Body of pancreas (tissue), 4 donors: ENCODE measurements around the gene TMEM178B. TPM values are rescaled to one million over a fixed set of nuclear protein-coding genes. Genes with fewer than 3 reads are reported as not detected.

Source experiments
- ATAC-seq: fragments of 150-250 bp; one replicate; pipeline ENCODE4 v1.9.1; 2016
- DNase-seq, 4 donors: peaks; one replicate each; pipeline ENCODE4 v3.0.0-alpha.2; 2019
- H3K27ac ChIP-seq, 4 donors: fragments of 200-600 bp; sonication (generic); 1 replicate in 3 of 4; 2 replicates in 1 of 4; pipeline versions ENCODE4 v1.5.1 to v1.6.1; 2016 to 2019; ENCODE audit warnings: mild to moderate bottlenecking in 1 of 4, mixed read lengths in 1 of 4, moderate library complexity in 1 of 4
- H3K27me3 ChIP-seq, 2 donors: fragments of 200-600 bp; sonication (generic); one replicate each; pipeline ENCODE4 v1.6.0; 2016; ENCODE audit warnings: mild to moderate bottlenecking in 1 of 2
- H3K36me3 ChIP-seq, 2 donors: fragments of 200-600 bp; sonication (generic); replicated peaks in 1 of 2; 2 replicates each; pipeline ENCODE4 v1.5.1; 2016; ENCODE audit warnings: low read depth in 2 of 2; ENCODE audit not compliant: insufficient read depth in 1 of 2
- H3K4me1 ChIP-seq: fragments of 200-600 bp; sonication (generic); one replicate; pipeline ENCODE4 v1.6.0; 2016
- H3K4me3 ChIP-seq, 2 donors: fragments of 200-600 bp; sonication (generic); 1 replicate in 1 of 2; 2 replicates in 1 of 2; pipeline ENCODE4 v1.5.1; 2016 to 2019
- H3K9me3 ChIP-seq, 3 donors: fragments of 200-600 bp; sonication (generic); 1 replicate in 2 of 3; 2 replicates in 1 of 3; pipeline ENCODE4 v1.5.1; 2016
- POLR2A ChIP-seq, 3 donors: fragments of 450-650 bp; IDR thresholded peaks; one replicate each; pipeline ENCODE4 v1.6.1; 2016; ENCODE audit warnings: antibody characterized with exemption in 3 of 3, mild to moderate bottlenecking in 2 of 3
- WGBS, 2 donors: methylation state at CpG; one replicate each; pipeline ENCODE4 v1.1.5; 2017; 5-methylcytosine and 5-hydroxymethylcytosine counted together
- intact Hi-C: fragments of 100-400 bp; cut with DNase I; formaldehyde crosslinking; loops from one replicate; pipeline ENCODE4 v1.15.1; 2023
- total RNA-seq, 2 donors: library from RNA; depleted of rRNA; stranded (reverse); fragments of >200 nt; gene quantifications; one replicate each; pipeline ENCODE4 v1.1.0, GENCODE V29; 2016
- TF ChIP-seq, protein P1 (sequence below), 7 experiments: fragments of 450-650 bp in 4 of 7; fragments of 200-600 bp in 3 of 7; sonication (generic) in 3 of 7; IDR thresholded peaks; one replicate each; pipeline ENCODE4 v1.5.1; 2016 to 2019; ENCODE audit warnings: antibody characterized with exemption in 7 of 7

The TMEM178B gene
- total RNA-seq, 2 donors from 2014 or later = 1.0 to 11.9 TPM

DNA sequence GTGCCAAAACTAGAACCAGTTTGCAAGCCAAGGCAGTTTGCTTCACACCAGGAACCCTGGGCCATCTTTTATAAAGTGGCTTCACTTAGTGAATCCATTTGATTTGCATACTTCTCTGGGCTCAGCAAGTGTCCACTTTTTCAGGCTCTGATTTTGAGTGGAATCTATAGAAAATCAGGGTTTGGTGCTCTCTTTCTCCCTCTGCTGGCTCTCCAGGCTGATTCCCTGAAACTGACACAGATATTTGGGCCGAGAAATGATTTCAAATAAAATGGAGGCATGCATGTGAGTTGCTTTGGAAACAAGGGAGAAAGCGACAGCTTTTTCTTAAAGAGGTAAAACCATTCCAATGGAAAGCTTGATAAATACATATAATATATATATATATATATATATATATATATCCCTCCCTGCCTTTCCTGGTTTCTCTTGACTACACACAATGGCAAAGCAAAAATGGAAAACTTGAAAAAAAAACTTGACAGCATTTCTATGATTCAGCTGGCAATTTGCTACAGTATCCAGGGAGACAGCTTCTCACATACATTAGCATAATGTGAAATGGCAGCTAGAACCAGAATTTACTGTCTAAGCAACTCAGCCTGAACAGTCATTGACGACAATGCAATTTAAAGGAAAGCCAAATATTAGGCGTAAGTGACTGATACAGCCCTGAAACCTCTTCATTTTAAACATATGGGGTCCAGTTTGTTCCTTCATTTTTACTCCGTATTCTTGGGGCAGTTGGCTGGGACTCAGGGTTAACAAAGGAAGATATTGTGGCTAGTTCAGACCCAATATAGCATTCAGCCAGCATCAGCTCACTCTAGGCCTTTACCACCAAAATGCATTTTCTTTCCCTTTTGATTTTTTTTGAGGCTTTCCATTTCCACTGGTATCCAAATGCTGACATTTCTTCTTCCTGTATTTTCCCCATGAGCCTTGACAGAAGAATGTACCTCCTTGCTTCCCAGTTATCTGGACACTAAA lies 188.5 kb downstream of the TMEM178B start:
- whole genome bisulfite sequencing, 2 donors = 82 to 85% methylated on average over 5 of the region's 5 CpGs
- no peak overlapping the region for H3K4me3 ChIP-seq
- H3K36me3 ChIP-seq = no peaks in the 10 kb centered on the region
- intact Hi-C loops = no loop called here
- H3K9me3 ChIP-seq = no peaks in the 10 kb centered on the region
- no peak for TF ChIP-seq POLR2A (IDR thresholded peaks at IDR 0.05)
- TF ChIP-seq, protein P1, sequence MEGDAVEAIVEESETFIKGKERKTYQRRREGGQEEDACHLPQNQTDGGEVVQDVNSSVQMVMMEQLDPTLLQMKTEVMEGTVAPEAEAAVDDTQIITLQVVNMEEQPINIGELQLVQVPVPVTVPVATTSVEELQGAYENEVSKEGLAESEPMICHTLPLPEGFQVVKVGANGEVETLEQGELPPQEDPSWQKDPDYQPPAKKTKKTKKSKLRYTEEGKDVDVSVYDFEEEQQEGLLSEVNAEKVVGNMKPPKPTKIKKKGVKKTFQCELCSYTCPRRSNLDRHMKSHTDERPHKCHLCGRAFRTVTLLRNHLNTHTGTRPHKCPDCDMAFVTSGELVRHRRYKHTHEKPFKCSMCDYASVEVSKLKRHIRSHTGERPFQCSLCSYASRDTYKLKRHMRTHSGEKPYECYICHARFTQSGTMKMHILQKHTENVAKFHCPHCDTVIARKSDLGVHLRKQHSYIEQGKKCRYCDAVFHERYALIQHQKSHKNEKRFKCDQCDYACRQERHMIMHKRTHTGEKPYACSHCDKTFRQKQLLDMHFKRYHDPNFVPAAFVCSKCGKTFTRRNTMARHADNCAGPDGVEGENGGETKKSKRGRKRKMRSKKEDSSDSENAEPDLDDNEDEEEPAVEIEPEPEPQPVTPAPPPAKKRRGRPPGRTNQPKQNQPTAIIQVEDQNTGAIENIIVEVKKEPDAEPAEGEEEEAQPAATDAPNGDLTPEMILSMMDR (IDR thresholded peaks at IDR 0.05) = no peak
- H3K27ac ChIP-seq = no peak overlapping the region
- no peaks in the 10 kb centered on the region for H3K27me3 ChIP-seq
- DNase-seq (no peak), ATAC-seq (no peak)
- no peaks in the 10 kb centered on the region for H3K4me1 ChIP-seq

DNA sequence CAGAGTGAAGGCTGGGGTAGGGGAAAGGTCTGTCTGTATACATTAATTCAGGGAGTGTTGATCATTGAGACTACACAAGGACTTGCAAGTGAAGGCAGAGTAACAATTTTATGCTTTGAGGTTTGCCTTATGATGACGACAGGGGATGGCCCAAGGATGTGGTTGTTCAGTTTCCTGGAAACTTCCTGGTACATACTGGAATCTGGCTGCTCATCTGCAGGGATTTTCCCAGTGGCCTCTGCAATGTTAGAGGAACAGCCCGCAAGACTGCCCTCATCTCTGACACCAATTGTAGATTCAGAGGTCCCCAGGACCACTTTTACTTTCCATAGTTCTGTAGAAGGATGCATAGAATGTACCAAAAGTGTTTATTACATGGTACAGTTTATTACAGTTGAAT lies 189.6 kb downstream of the TMEM178B start:
- TF ChIP-seq, protein P1 (IDR thresholded peaks at IDR 0.05) = no peak
- no peak for TF ChIP-seq POLR2A (IDR thresholded peaks at IDR 0.05)
- Histone ChIP-seq H3K4me1 (no peaks in the 10 kb centered on the region), H3K9me3 (no peaks in the 10 kb centered on the region), H3K27me3 (no peaks in the 10 kb centered on the region), H3K36me3 (no peaks in the 10 kb centered on the region), H3K4me3 (no peak overlapping the region), H3K27ac (no peak overlapping the region)
- DNase-seq = no peak
- 81 to 85% methylated on average over 2 of the region's 2 CpGs for WGBS, 2 donors
- ATAC-seq = no peak
- intact Hi-C loops = no loop called here

DNA sequence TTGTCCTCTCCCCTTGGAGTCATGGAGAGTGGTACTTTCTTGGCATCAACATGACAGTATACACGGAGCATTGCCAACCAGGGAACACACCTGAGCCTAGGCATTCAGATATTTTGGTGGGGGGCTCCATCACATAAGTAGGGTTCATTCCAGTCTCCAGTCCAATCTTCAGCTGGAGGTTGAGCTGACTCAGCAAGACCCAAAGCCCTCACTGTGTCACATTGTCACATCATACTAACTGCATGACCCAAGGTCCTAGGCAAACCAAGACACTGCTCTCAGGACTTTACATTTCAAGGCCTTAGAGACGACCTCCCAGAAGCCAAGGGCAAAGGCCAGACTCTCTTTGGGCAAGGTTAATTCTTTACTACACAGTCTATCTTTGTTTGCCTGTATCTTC lies 190.1 kb downstream of the TMEM178B start:
- intact Hi-C loops = no loop called here
- ATAC-seq = no peak
- H3K36me3 ChIP-seq = no peaks in the 10 kb centered on the region

DNA sequence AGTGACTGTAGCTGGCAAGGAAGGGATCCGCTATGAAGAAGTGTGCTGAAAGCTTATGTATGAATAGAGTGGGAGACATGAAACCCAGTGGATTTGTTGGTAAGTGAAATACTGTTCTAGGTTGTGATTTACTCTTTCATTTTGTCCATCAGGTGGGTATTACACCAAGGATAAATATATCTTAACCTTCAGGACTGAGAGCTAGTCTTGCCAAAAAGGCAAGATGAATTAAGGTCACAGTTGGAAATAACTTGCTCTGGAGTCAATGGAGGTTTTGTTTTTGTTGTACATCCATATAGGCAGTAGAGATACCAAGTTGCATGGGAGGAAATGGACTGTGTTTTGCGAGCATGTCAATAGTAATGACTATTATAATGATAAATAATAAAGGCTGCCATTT lies 190.6 kb downstream of the TMEM178B start:
- no peaks in the 10 kb centered on the region for H3K9me3 ChIP-seq
- no peaks in the 10 kb centered on the region for H3K4me1 ChIP-seq
- no peak overlapping the region for H3K27ac ChIP-seq
- ATAC-seq (no peak), DNase-seq (no peak)
- WGBS, 2 donors = 79 to 89% methylated on average over 2 of the region's 2 CpGs
- H3K36me3 ChIP-seq = no peaks in the 10 kb centered on the region
- no peak overlapping the region for H3K4me3 ChIP-seq
- no peaks in the 10 kb centered on the region for H3K27me3 ChIP-seq
- TF ChIP-seq, protein P1 (IDR thresholded peaks at IDR 0.05) = no peak
- TF ChIP-seq POLR2A (IDR thresholded peaks at IDR 0.05) = no peak
- intact Hi-C loops = no loop called here

More for the DNA sequence above, 190.1 kb downstream of the TMEM178B start:
- H3K4me1 ChIP-seq = no peaks in the 10 kb centered on the region
- H3K4me3 ChIP-seq = no peak overlapping the region
- 71 to 75% methylated on average over 2 of the region's 2 CpGs for WGBS, 2 donors
- DNase-seq = no peak
- no peak for TF ChIP-seq POLR2A (IDR thresholded peaks at IDR 0.05)
- TF ChIP-seq, protein P1 (IDR thresholded peaks at IDR 0.05) = no peak
- no peaks in the 10 kb centered on the region for H3K9me3 ChIP-seq
- no peak overlapping the region for H3K27ac ChIP-seq
- H3K27me3 ChIP-seq = no peaks in the 10 kb centered on the region
